ENCODE data around the gene IFTAP.

Gene IFTAP

DNA sequence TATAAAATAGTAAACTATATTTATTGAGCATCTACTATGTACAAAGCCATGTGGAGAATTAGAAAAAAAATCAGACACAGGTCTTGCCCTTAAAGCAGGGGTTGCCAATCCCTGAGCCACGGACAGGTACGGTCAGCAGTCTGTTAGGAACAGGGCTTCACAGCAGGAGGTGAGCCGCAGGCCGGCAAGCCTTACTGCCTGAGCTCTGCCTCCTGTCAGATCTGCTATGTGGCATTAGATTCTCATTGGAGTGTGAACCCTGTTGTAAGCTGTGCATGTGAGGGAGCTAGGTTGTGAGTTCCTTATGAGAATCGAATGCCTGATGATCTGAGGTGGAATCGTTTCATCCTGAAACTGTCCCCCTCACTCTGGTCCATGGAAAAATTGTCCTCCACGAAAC lies 5.9 kb downstream of the IFTAP start:
- DNase-seq: no peak

DNA sequence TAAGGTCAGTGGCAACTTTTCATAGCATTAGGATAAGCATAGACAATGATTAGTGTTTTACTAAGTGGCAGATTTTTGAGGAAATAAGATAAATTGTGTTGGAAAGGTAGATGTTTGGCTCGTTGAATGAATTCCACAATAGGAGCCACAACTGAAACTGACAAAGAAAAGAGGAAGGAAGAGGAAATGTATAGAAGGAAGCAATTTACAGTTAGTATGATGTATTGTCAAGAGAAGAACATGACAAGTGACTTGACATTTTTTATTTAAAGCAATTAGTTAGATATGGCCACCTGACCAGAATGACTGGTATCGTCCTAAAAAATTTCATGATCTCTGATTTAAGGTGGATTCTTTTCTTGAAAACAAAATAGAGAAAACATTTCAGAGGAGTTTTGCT lies 6.9 kb downstream of the IFTAP start:
- no peak for DNase-seq

DNA sequence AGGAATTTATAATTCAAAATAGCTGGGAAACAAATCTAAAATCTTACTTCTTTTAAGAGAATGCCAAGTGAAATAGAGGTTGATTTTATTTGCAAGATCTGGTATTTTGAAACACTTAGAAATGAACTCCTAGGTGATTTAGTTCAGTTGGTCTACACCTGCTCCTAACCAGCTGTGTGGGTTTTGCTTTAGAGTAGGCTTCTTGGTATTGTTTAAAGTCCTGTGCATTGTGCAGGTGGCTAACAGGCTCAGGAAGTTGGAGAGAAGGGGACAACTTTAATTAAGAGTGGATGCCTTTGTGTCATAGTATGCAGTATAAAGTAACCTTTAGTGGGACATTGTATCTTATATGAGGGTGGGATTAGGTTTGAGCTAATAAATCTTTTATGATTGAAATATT lies 7.8 kb downstream of the IFTAP start:
- no peak for DNase-seq

DNA sequence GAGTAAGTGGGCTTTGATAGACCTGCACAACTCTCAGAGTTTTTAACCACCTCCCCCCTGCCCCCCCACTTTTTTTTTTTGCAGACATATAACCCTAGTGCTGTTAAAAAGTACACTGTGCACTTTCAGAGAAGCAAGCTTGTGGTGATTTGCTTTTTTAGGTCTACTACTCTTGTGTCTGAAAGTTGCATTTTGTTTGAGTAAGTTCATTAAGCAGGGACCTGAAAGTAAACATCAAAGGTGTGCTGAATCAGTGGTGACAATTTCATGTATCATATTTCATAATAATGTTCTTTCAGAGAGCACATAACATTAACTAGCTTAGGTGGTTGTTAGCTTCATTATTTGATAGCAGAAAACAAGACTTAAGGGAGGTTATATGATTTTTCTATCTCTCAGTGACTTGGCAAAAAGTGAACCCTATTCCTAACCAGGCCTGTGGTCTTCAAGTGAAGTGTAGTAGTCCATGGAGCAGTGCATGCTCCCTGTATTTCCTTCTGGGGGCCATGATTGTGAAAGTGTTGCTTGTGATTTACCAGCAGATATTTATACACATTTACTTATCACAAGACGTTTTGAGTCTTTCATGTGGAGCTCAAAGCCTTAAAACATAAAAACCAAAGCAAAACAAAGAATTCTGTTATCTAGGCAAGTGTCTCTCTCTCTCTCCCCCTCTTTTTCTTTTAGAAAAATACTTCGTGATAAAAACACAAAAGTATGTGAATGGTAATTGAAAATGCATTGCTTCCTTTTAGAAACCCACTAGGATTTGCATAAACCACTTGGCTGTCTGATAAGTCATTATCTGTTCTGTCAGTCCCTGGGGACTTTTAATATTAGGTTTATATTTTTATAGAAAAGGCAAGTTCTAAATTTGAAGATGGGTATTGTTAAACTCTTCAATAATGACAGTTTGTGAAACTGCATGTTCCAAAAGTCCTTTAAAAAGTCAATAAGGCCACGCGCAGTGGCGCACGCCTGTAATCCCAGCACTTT lies 11.2 kb downstream of the IFTAP start:
- DNase-seq: no peak

DNA sequence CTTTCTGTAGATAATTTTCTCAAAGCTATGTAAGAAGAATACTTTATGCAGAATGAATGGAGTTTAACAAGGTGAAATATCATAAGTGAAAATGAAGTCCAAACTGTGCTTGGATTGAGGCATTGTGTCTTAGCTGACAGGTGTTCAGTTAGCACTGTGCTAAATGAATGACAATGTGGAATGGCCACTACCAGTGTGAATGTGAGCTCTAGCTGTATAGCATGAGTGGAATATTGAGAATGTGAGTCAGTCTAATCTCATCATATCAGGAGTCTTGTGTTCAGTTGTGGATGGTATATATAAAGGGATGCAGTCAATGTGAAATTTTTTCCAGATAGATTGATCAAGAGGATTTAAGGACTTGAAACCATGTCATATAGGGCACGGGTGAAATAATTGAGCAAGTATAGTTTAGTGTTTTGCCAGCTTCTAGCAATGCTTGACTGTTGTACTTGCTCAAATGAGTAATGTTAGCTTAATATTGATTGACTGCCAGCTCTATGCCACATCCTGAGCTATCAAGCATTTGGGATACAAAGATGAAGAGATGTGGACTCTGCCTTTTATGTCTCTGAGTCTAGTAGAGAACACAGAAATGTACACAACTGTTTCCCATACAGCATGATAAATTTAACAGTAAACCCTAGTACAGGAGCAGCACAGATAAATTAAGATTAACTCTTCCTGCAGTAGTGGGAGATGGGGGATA lies 14.3 kb downstream of the IFTAP start:
- DNase-seq: no peak

DNA sequence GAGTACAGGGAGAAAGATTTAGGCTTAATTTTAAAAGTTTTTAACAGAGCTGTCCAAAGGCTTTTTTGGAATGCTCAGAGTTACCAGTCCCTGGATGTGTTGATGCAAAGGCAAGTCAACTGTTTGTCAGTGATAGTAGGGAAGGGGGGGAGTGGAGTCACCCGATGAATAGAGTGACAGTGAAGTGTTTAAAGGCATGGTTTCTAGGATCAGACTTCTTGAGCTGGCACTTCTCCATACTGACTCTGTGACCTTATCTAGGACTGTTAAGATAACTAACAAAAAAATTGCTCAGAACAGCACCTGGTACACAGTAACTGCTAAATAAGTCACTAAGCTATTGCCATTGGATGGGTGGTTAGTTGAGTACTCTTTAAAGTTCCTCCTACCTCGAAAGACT lies 15.1 kb downstream of the IFTAP start:
- DNase-seq: no peak

DNA sequence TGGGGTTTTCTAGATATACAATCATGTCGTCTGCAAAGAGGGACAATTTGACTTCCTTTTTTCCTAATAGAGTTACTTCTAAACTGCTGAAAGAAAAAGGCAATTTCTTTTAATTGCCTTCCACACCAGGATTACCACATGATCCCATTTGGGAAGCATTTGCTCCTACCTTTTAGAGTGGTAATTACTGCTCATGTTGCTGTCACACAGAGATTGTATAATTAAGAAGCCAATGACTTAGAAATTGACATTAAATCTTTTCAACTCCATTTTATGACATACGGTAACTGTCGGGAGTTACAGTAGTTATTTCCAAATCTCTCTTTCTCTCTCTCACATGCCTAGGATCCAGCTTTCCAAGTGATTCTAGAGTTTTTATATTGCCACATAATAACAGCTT lies 21.5 kb downstream of the IFTAP start:
- no peak for DNase-seq

DNA sequence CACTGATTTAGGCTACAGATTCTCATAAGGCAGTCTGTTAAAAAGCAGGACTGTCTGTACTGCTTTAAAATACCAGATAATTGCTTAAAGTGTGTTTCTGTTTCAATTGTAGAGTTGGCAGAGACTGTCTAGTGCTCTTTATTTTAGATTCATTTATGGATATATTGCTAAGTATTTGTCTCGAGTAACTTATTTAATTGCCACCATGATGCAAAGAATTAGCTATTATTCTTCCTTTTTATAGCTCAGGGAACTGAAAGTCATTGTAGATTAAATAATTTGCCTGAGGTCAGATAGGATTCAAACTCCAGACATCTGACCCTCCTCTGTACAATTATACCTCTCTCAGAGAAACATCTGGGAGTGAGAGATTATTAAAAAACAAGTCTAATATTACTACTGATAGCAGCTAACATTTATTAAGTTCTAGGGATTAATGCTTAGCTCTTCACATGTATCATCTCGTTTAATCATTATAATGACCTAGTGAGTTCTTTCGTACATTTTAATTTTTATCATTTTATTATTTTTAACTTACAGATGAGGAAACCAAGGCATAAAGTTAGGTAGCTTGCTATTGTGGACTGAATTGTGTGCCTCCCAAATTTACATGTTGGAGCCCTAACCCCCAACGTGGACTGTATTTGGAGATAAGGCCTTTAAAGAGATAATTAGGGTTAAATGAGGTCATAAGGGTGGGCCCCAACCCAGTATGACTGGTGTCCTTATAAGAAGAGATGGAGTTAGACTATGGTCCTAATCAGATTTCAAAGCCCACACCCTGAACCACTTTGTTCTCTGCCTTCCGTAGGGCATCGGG lies 23.5 kb downstream of the IFTAP start:
- no peak for DNase-seq

DNA sequence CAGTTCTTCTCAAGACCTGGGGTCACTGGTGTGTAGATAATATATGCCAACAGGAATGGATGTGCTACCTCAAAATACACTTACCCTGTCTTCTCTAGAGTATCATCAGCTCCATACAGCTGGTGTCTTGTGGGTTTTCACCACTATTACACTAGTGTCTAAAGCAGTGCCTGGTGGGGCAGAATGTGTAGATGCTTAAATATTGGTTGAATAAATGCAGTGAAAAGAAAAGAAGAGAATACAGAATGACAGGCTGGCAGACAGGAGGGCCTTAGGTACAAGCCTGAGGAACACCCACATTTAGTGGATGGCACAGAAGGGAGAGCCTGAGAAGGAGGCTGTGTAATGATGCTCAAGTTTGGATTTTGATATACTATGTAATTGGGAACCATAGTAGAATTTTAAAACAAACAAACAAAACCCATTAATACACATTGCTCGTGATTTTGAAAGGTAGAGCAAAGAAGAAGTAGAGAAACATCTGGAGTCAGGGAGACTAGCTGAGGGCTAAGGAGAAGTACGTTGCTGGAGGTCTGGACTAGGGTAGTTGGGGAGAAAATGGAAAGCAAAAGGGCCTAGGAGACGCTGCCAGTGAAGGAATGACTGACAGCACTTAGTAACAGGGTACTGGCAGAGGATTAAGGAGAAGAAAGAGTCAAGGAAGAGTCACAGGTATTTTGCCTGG lies 24.2 kb downstream of the IFTAP start:
- no peak for DNase-seq

DNA sequence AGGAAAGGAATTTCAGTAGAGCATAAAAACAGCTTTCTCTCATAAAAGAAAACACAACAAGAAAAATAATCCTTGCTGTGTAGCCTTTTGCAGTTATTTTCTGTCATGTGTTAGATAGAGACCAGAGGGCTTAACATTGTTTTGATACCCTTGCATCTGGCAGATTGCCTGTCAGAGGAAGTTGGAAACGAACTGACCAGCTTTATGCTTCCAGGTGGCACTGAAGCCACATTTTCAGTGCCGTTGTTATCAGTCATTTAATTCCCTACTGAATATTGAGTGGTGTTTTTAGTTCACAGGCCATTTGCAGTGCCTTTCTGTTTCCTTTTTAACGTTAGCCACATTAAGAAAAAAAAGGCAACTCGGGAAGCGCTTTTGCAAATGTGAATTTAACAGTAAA lies 25.2 kb downstream of the IFTAP start:
- no peak for DNase-seq

DNA sequence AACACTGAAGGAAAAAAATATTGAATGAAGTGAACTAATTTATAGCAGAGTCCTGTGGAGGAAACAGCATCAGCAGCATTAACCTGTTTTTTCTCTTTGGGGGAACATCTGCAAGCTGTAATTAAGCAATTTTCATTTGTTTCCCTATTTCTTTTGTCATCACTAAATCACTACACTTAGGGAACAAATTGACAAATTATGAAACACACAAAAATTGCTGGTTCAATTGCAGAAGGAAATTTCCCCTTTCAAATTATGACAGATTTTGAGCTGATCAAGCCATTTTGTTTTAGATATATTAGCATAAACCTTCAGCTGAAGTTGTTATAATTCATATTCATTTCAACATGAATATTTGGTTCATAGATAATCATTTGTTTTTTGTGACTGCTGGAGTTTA lies 25.9 kb downstream of the IFTAP start:
- DNase-seq: no peak

DNA sequence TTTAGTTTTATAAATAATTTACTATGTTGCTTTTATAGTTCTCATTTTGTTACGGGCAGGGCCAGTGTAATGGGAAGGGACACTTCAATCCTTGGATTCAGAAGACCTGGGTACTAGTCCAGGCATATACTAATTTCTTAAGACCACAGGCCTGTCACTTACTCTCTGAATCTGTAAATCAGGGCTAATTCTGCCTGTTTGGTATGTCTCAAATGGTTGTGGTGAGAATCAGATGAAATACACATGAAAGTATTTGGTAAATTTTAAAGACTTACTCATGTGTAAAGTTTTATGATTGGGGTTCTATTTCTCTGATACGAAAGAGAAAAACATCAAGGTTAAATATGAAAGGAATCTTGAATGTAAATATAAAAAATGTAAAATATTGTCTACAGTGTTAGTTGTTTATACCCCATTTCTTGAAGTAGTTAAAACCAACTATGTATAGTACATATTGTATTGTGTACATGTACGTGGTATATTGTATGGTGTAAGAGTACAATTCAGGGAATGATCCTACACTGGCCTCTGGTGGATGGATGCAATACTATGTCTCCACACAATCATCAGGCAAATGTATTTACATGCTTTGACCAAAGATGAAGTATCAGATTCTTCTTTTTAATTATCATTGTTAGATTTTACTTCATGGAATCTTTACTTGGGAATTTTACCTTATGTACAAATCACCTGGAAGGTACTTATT lies 28.3 kb downstream of the IFTAP start:
- DNase-seq: no peak

DNA sequence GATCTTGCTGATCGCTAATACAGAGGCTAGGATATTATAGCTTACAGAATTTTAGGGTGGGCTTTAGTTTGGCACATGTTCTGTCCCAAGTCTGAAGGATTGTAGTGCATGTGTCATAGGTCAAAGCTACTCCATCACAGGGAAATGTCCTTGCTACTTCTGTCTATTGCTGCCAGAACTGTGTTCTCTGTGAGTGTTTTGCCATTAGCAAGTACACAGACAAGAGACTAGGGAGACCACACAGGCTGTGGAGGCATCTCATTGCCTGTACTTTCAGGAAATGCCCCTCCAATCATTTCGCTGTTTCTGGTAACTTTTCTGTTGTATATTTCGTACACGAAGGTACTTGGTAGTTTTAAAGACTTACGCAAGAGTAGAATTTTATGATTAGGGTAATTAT lies 29.2 kb downstream of the IFTAP start:
- DNase-seq: no peak

DNA sequence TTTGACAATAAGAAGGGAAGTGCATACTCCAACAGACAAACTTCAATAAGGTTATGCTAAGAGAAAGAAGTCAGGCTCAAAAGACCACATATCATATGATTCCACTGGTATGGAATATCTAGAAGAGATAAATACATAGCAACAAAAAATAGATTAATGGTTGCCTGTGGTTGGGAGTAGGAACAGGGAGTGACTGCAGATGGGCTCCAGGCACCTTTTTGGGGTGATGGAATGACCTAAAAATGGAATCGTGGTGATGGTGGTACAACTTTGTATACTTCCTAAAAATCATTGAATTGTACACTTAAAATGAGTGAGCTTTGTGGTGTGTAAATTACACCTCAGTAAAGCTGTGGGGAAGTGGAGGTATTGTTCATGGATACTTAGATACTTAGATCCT lies 32.7 kb downstream of the IFTAP start:
- no peak for DNase-seq

DNA sequence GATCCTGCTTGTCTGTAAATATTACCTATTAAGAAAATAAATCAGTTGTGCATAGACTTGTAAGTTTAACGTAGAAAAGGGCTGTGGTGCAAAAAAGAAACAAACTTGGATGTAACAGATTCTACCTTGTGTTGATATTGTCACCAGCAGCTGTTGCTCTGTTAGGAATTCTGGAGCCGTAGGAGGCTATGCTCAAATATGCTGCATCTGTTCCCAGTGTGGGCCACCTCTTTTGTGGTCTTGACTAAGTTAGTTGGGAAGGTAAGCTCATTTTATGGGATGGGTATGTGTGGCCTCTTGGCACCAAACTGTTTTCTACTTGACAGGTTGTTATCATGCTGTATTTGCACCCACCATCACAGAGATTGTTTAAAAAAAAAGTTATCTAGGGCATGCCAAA lies 33.2 kb downstream of the IFTAP start:
- no peak for DNase-seq

DNA sequence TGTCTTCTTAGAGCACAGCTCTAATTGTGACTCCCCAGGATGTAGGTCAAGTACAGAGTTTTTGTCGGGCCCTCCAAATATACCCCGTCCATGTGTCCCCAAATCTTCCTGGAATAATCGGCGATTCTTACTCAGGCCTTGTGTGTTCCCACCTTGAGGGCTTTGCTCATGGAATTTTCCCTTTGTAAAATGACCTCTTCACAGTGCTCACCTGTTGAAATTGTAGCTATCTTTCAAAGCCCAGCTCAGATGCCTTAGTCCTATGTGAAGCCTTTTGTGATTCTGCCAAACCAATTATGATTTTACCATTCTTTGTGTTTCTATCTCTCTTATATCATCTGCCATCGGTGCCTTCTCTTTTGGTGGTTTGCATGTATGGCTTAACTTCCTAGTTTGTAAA lies 33.8 kb downstream of the IFTAP start:
- DNase-seq: no peak

DNA sequence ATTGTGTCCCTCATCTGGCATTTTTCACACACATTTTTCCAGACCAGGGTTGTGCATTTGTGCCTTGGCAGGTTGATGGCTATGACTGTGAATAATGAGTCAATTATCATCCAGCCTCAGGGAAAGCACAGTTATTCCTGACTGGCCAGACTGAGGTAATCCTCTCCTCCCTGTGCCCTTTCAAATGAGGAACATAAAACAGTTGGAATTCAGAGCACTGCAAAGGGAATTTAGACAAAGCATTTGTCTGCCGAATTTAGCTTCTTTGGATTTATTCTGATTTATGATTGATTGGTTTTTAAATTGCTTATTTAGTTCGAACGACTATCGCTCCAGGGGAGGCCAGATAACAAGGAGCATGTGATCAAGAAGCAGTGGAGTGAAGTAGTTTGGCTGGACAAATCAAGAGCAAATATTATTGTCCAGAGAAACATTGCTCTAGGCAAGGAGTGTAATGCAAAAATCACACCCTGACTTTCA lies 34.5 kb downstream of the IFTAP start:
- DNase-seq: no peak

DNA sequence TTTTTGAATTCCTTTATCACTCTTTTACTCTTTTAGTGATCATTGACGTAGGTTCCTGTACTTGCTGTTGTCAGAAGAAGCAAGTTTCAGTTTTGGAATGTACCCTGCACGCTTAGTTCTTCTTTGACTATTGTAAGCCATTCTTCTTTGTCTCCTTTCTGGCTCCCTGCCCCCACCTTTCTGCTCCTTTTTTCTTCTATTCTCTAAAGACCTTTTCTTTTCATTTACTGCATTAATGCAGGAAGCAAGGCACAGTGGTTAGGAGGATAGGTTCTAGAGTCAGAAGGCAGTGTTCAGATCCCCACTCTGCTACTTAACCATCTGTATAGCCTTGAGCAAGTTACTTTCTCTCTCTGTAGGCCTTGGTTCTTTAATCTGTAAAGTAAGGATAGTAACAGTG lies 37.5 kb downstream of the IFTAP start:
- DNase-seq: no peak

DNA sequence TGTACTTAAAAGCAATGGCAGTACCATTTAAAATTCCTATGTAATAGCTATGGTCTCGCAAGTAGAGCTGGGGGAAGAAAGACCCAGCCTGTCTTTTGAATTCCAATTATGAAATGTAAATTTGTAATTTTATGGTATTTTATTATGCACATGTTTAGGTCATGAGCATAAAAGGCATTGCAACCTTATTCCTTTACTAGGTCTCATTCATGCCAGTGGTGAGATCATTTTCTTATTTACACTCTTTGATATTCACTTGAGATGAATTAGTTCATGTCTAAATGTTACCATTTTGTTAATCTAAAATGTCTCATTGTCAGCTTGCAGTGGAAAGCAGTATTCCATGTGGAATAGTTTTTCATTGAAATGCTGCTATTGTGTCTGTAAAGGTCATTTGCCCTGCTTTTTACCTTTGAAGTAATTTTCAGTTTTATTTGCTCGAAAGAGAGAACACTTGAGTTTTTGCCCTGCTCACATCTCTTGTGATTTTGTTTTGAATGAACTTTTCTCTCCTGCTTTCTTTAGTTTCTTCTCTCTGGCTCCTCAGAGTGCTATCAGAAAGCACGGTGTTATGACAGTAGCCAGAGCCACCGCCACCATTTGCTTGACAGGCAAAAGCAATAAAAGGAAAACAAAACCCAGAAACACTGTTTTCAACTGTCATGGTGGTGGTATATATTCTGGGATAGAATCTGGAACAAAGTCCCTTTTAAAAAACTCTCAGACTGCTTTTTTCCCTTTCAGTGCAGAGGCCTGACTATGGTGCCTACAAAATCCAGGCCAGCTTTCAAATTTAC lies 41.0 kb downstream of the IFTAP start:
- no peak for DNase-seq

DNA sequence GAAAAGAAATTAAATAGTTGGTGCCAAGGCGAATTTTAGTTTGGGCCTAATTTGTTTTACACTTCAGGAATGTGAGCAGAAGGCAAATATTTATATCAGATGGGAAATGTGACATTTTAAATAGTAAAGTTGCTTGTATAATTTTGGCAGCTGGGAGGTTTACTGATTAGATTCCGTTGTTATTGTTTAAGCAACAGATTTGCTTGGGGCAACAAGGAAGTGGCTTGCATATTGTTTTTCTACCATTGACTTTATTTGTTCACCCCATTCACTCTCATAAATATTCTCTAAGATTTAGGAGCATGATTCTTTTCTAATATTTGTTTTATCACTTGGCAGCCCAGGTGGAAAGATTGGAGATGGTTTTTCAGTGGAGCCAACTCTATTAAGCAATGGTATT lies 44.3 kb downstream of the IFTAP start:
- DNase-seq: no peak

DNA sequence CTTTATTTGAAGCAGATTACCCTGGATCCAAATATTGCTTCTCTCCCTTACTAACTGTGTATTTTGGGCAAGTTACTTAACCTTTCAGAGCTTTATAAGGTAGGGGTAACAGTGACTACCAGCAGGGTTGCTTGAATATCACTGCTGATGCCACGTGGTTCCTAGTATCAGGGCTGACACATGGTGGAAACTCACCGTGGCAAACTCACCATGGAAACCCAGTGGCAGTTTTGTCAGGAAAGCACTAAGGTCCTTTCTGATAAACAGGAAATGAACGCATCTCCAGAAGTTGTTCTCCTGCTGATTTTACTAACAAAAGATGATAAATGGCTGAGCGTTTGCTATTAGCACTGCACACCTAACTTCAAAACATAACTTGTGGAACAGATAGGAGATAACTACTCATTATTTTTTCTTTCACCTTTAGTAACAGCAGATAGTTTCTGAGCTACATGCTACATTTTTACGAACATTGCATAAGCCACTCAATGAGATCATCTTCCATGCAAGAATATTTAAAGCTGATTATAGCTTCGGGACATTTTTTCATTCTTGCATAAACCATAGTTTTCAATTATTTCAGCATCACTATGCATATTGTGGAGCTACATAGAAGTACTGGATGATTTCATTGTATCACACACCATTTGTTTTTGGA lies 63.4 kb downstream of the IFTAP start:
- no peak for DNase-seq
